Central memory CD4-positive, alpha-beta T cell (primary cell): Measurements from ENCODE around the gene ARMC6.
"Not testable (repeated sequence)": the region's sequence is repeated elsewhere in the genome, so short reads cannot be mapped to it uniquely, and the experiment has no call there.

Experiments used
- DNase-seq: peaks from one replicate; pipeline ENCODE4 v3.0.0; 2022

ARMC6 gene

DNA sequence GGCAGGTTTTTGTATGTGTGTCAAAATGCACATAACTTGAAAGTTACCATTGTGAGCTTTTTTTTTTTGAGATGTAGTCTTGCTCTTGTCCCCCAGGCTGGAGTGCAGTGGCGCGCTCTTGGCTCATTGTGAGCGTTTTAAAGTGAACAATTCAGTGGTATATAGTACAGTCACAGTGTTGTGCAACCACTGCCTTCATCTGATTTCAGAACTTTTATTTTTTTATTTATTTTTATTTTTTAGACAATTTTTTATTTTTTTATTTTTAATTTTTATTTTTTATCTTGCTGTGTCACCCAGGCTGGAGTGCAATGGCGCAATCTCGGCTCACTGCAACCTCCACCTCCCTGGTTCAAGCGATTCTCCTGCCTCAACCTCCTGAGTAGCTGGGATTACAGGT lies 45.4 kb downstream of the ARMC6 start:
- DNase-seq = no peak

DNA sequence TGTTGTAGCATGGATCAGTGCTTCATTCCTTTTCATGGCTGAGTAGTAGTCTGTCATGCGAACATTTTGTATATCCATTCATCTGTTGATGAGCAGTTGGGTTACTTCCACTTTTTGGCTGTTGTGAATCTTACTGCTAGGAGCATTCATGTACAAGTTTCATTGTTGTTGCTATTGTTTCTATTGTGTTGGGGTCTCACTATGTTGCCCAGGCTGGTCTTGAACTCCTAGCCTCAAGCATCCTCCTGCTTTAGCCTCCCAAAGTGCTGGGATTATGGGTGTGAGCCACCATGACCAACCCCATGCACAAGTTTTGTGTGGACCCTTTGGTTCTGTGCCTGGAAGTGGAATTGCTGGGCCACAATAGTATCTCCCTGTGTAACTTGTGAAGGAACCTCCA lies 46.2 kb downstream of the ARMC6 start:
- no peak for DNase-seq

DNA sequence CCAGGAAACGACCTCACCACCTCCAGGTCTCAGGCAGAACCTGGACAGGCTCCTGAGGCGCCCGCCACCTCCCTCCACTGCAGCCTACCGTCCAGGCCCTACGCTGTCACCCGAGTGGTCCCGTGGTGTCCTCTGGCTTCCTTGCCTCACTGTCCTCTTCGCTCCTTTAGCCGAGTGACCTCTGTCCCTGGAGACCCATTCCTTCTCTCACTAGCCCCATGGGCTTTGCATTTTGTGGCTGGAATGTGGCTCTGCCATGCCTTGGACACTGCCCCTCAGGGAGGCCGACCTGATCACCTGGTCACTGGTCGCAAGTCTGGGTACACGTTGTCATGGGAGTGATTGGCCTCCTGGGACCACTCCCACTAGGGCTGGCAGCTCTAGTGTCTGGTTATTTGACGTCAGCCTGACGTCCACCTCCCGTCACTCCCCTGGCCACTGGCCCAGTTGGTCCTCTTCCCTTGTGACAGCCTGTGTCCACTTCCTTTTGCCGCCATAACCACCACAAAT lies 48.3 kb downstream of the ARMC6 start:
- no peak for DNase-seq

DNA sequence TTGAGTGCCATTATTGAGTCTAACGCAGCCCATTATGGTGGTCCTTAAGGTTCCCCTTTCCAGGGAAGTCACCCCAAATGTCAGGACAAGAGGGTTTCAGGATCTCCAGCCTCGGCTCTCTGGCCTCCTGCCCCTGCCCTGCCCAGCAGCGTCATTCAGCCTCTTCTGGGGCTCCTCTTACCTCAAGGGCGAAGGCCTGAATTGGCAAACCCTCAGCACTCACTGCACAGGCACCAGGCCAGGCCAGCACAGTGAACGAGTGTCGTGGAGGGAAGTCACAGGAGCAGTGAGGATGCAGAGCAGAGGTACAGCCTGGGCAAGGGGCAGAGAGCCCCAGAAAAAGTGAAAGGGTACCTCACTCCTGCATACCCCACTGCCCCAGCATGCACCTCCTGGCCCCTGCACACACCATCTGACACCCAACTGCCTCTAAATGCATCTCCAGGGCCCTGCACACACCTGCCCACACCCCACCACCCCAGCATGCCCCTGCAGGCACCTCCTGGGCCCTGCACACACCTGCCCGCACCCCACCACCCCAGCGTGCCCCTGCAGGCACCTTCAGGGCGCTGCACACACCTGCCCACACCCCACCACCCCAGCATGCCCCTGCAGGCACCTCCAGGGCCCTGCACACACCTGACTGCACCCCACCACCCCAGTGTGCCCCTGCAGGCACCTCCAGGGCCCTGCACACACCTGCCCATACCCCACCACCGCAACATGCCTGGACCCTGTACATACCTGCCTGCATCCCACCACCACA lies 50.2 kb downstream of the ARMC6 start:
- DNase-seq = no peak

DNA sequence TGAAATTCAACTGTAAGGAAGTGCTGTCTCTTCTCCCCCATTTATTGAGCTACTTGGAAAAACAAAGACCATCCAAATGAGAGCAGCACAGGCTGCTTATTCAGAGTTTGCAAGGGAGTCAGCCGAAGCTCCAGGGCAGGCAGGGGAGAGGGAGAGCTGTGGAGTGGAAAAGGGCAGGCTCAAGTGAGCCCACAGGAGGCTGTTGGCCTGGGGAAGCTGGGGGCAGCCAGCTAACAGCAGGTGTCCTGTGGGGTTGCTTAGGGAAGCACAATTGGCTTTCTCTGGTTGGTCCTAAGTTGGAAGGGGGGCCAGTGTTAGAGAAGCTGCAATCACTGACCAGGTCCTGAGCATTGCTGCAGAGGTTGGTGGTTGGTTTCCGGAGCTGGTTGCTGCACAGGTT lies 54.3 kb downstream of the ARMC6 start:
- DNase-seq = no peak

DNA sequence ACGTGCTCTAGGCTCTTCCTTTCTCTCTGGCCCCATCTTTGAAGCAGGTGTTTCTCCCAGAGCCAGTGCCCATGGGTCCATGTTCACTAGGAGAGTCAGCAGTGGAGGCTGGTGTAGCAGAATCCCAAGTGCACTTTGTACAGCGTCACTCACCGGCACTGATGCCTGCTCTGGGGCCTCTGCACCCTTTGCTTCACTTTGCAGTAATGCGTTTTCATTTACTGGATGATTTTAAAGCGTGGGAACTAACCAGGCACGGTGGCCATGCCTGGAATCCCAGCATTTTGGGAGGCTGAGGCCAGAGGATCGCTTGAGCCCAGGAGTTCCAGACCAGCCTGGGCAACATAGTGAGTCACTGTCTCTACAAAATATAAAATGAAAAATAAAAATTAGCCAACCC lies 61.1 kb downstream of the ARMC6 start:
- DNase-seq = no peak

DNA sequence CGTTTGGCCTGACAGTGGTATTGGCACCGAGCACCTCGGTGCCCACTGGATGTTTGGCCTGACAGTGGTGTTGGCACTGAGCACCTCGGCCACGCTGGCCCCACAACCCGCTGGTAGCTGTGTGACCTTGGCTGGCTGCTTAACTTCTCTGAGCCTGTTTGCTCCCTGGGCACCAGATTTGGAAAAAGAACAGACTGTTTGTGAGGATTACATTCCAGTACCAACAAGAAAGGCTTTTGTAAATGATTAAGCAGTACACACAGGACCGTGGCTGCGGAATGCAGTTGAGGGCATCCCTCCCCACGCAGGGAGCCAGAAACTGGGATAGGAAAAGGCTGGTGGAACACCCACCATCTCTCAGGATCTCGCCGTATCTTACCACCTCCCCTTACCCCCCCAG lies 62.3 kb downstream of the ARMC6 start:
- DNase-seq = no peak

DNA sequence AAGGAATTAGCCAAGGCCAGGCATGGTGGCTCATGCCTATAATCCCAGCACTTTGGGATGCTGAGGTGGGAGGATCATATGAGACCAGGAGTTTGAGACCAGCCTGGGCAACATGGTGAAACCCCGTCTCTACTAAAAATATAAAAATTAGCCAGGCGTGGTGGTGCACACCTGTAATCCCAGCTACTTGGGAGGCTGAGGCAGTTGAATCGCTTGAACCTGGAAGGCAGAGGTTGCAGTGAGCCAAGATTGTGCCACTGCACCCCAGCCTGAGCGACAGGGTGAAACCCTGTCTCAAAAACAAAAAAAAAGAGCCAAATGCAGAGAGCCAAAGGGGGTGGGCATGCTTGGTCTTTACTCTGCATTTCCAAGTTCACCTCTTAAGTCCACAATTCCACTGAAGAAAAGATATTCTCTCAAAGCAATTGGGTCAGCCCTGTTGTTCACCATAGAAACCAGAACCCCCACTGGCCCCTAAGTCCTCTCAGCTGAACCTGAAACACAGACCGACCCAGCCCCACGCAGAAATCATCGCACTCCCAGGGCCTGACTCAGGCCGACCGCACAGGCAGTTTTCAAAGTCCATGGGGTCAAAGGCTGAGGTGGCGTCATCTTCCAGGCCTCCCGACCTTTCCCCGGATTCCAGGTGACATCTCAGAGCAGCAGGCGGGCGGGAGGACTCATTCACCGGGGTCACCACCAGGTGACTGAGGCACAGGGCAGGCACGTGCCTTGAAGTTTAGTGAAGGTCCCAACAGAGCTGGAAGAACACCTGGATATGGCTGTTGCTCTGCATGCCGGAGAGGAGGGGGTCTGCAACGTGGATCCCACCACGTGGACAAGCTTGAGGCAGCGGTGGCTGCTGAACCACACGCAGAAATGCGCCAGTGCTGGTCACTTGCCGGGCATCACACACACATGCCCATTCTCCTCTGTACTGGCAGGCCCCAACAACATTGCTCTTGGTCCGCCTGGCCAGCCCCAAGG lies 63.5 kb downstream of the ARMC6 start:
- DNase-seq = no peak

DNA sequence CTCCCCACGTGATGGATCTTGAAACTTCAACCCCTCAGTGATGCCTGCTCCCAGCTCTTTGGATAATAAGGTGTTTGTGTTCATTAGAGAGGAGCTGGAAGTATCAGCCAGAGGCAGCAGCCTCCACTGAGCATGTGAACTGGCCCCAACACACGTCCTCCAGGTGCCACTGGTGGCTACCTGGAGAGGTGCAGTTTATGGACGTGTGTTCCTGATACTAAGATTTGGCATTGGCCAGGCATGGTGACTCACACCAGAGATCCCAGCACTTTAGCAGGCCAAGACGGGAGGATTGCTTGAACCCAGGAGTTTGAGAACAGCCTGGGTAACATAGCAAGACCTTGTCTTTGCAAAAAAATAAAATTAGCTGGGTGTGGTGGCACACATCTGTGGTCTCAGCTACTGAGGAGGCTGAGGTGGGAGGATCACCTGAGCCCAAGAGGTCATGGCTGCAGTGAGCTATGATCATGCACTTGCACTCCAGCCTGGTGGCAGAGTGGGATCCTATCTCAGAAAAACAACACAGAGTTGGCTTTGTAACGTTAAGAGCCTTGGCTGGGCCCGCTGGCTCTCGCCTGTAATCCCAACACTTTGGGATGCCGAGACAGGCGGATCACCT lies 64.8 kb downstream of the ARMC6 start:
- DNase-seq = no peak

DNA sequence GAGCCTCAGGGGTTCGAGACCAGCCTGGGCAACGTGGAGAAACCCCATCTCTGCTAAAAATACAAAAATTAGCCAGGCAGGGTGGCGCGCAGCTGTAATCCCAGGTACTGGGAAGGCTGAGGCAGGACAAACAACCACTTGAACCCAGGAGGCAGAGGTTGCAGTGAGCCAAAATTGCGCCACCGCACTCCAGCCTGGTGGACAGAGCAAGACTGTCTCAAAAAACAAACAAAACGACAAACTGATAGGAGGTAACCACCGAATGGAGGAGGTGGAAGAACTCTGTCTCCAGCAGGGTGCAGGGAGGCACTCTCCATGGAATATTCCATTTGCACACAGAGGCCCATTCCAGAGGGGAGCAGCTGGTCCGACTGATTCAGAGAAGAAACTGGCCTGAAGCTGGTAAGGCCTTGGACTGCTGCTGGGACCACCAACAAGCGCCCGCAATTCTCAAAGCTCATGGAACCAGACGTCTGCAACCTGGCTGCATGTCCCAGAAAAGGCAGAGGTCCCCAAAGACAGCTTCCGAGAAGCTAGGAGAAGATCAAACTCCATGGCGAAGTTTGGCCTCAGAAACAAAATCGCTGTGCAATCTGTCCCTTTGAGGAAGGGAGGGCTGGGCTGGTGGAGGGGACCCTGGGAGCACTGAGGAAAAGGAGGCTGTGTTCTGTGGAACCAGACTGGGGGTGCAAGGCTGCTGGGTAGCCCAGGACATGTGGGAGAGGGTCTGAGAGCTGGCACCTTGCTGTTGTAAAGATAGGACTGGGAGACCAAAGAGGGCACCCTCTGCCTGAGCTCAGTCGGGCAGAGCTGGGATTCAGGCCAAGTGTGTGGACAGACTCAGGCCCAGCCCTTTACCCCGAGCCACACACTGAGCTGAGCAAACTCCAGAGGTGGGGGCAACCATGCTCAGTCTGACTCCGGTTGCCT lies 65.6 kb downstream of the ARMC6 start:
- no peak for DNase-seq

DNA sequence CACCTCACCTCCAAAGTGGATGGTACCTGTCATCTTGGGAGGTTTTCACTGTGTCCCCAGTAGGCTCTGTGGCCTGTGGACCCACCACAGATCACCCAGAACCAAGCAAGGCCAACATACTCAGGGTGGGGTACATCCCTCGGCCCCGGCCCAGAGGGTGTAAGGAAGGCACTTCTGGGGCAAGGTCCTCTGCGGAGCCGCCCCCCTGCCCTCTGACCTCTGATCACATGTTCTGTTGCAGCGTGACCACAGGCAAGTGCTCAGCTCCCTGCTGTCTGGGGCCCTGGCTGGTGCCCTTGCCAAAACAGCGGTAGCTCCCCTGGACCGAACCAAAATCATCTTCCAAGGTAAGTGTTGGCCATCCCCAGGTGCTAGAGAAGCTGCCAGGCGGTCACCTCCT lies 68.1 kb downstream of the ARMC6 start:
- no peak for DNase-seq

DNA sequence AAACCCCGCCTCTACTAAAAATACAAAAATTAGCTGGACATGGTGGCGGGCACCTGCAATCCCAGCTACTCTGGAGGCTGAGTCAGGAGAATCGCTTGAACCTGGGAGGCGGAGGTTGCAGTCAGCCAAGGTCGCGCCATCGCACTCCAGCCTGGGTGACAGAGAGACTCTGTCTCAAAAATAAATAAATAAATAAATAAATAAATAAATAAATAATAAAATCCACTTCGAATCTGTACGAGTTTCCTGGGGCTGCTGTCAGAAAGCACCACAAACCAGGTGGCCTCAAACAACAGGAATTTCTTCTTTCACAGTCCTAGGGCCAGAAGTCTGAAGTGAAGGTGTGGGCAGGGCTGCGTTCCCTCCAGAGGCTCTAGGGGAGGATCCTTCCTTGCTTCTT lies 69.2 kb downstream of the ARMC6 start:
- DNase-seq = not testable (repeated sequence)

DNA sequence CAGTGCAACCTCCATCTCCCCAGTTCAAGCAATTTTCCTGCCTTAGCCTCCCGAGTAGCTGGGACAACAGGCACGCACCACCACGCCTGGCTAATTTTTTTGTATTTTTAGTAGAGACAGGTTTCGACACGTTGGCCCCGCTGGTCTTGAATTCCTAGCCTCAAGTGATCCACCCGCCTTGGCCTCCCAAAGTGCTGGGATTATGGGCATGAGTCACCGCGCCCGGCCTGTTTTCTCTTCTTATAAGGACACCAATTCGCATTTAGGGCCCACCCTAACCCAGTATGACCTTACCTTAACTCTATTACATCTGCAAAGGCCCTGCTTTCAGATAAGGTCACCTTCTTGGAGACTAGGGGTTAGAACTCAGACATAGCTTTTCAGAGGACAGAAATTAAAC lies 69.8 kb downstream of the ARMC6 start:
- no peak for DNase-seq

DNA sequence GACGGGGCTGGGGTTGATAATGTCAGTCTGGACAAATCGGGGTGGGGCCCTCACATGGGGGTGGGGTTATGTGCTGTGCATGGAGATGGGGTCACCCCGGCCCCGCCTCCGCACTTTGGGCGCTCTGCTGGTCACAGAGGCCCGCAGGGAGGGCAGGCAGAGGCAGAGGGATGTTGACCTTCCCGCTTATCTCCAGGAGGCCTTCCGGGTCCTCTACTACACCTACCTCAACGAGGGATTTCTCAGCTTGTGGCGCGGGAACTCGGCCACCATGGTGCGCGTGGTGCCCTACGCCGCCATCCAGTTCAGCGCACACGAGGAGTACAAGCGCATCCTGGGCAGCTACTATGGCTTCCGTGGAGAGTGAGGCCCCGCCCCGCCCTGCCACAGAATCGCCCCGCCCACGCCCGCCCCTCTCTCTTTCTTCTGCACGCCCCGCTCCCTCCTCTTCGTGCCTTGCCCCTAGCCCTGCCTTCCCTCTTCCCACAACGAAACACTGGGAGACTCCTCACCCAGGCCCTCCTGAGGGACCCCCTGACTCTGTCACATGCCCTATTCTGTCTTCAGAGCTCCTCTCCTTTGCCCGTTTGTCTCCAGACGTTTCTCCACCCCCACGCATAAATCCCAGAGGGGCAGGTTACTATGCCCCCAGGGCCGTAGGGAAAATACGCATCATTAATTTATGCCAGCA lies 72.1 kb downstream of the ARMC6 start:
- no peak for DNase-seq

DNA sequence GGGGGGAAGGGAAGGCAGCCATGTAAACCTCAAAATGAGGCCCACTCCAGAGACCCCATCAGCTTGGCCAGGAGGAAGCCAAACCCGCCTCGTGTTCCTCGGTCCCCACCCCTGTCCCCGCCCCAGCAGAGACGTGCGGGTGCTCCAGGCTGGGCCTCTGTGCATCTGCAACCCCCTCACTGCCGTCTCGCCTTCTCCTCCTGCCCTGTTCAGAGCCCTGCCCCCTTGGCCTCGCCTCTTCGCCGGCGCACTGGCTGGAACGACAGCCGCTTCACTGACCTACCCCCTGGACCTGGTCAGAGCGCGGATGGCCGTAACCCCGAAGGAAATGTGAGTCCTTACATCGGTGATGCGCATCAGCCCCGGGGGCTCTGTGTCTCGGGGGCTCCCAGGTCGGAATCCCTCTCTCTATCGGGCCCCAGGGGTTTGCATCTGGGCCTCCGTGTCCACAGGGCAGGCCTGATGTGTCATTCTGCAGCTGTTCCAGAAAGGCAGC lies 72.7 kb downstream of the ARMC6 start:
- DNase-seq = no peak

DNA sequence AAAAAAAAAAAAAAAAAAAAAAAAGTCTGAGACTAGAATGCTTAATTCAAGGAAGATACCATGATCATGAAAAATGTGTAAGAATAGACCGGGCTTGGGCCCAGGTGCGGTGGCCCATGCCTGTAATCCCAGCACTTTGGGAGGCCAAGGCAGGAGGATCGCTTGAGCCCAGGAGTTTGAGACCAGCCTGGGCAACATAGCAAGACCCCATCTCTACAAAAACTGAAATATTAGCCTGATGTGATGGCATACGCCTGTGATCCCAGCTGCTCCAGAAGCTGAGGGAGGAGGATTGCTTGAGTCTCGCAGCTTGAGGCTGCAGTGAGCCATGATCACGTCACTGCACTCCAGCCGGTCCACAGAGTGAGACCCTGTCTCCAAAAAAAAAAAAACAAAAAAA lies 73.5 kb downstream of the ARMC6 start:
- not testable (repeated sequence) for DNase-seq

DNA sequence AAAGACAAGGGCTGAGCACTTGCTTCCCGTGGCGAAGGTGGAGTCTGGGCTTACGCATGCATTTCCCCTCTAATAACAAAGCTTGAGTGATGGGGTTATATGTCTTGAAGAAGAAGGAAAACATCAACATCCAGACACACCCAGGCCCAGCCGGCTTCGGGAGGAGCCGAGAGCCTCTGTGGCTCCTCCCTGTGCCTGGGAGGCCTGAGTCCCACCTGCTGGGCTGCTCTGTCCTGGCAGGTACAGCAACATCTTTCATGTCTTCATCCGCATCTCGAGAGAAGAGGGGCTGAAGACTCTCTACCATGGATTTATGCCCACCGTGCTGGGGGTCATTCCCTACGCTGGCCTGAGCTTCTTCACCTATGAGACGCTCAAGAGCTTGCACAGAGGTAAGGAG lies 74.3 kb downstream of the ARMC6 start:
- DNase-seq = no peak
